Fibroblast of mammary gland (primary cell): ENCODE data around the gene RABGAP1L.
"Not testable (repeated sequence)": the region's sequence is repeated elsewhere in the genome, so short reads cannot be mapped to it uniquely, and the experiment has no call there.

Experiments
- DNase-seq: peaks from one replicate; pipeline ENCODE4 v3.0.0-alpha.2; 2010; ENCODE audit warnings: low read depth
- H3K4me3 ChIP-seq: 2 replicates; pipeline ENCODE4 v1.5.1; 2011; ENCODE audit warnings: low read depth, mild to moderate bottlenecking, low read length, moderate library complexity; ENCODE audit not compliant: control insufficient read depth
- CTCF ChIP-seq: conservative IDR thresholded peaks from 2 replicates; pipeline ENCODE4 v1.5.1; 2011; ENCODE audit warnings: low read depth, low read length, inconsistent platforms; ENCODE audit not compliant: control insufficient read depth, insufficient read depth

The RABGAP1L gene

GRCh38 chr1:174700775-174701174 is 541.5 kb downstream of the RABGAP1L start:
- TF ChIP-seq CTCF, result no peak
- H3K4me3 ChIP-seq, result no peak overlapping the region
- DNase-seq, result peak; percentile 65

GRCh38 chr1:174701565-174701964 is 542.2 kb downstream of the RABGAP1L start:
- no peak overlapping the region for H3K4me3 ChIP-seq
- no peak for DNase-seq
- TF ChIP-seq CTCF, result no peak

- H3K4me3 ChIP-seq, result no peak overlapping the region
- no peak for TF ChIP-seq CTCF
Observed at GRCh38 chr1:174702011-174702410, 542.7 kb downstream of the RABGAP1L start.

GRCh38 chr1:174703309-174703708 is 544.0 kb downstream of the RABGAP1L start:
- TF ChIP-seq CTCF, result no peak
- no peak for DNase-seq
- no peak overlapping the region for H3K4me3 ChIP-seq

More at GRCh38 chr1:174702011-174702410, 542.7 kb downstream of the RABGAP1L start:
- DNase-seq, result no peak

GRCh38 chr1:174704300-174704699 is 545.0 kb downstream of the RABGAP1L start:
- no peak for TF ChIP-seq CTCF
- no peak for DNase-seq
- no peak overlapping the region for H3K4me3 ChIP-seq

- no peak for TF ChIP-seq CTCF
- H3K4me3 ChIP-seq, result no peak overlapping the region
- DNase-seq, result no peak
Observed at GRCh38 chr1:174710868-174711845, 551.8 kb downstream of the RABGAP1L start.

- DNase-seq, H3K4me3 ChIP-seq: not testable (repeated sequence)
Observed at GRCh38 chr1:174711848-174712247, 552.5 kb downstream of the RABGAP1L start.
